K562 (cell line): Measurements from ENCODE around the gene KCNMB3. TPM values are rescaled to one million over a fixed set of nuclear protein-coding genes. Genes with fewer than 3 reads are reported as not detected.
"Not testable (repeated sequence)": the region's sequence is repeated elsewhere in the genome, so short reads cannot be mapped to it uniquely, and the experiment has no call there.

Experiments
- ATAC-seq: fragments of 200-7000 bp; cut with Tn5 transposase; 3 replicates; pipeline ENCODE4 v1.9.1; 2020; ENCODE audit warnings: moderate library complexity
- BruUV-seq: library from RNA; stranded (reverse); fragments of 400-500 nt; replicated peaks from 2 replicates; lab custom pipeline; 2021; lab: Mats Ljungman, UMichigan
- CTCF ChIA-PET: fragments of 300-600 bp; formaldehyde crosslinking; extraction: SDS; loops from one replicate; lab custom pipeline; 2021; ENCODE audit warnings: low intra/inter-chr PET ratio; lab: Yijun Ruan, JAX
- POLR2A ChIA-PET: fragments of 300-600, 350-650 bp; sonication (Branson Sonifier 250); formaldehyde crosslinking; extraction: SDS; loops from one replicate; lab custom pipeline; 2021; ENCODE audit warnings: antibody characterized with exemption, inconsistent platforms; lab: Yijun Ruan, JAX
- DNase-seq, 4 experiments: peaks; one replicate each; pipeline versions ENCODE4 v3.0.0 to v3.0.0-alpha.2; 2011 to 2018; ENCODE audit warnings: low spot score in 3 of 4, mixed read lengths in 3 of 4; ENCODE audit errors: extremely low read depth in 1 of 4
- FAIRE-seq: peaks from 2 replicates; lab custom pipeline; 2011; peaks lifted over from hg19 to GRCh38; lab: Jason Lieb, UNC
- H2AFZ ChIP-seq: 2 replicates; pipeline ENCODE4 v1.6.0; 2011; ENCODE audit warnings: low read depth, low read length, control low read depth, inconsistent platforms
- H3K27ac ChIP-seq: fragments of 200-600 bp; 3 replicates; pipeline ENCODE4 v1.8.0; 2011; ENCODE audit warnings: low read depth, mild to moderate bottlenecking, control low read depth, inconsistent platforms, low read length, moderate library complexity, mixed read lengths; ENCODE audit errors: extremely low read depth
- H3K27me3 ChIP-seq, 2 experiments: fragments of 300-600 bp in 1 of 2; 2 replicates in 1 of 2; 3 replicates in 1 of 2; pipeline versions ENCODE4 v1.6.0 to v1.8.0; 2011; ENCODE audit warnings: inconsistent platforms in 2 of 2, low read length in 2 of 2, mild to moderate bottlenecking in 1 of 2, mixed read lengths in 1 of 2, moderate library complexity in 1 of 2; ENCODE audit not compliant: control insufficient read depth in 2 of 2, insufficient read depth in 2 of 2
- H3K36me3 ChIP-seq: fragments of 300-600 bp; 3 replicates; pipeline ENCODE4 v1.8.0; 2011; ENCODE audit warnings: mild to moderate bottlenecking, low read length, inconsistent platforms; ENCODE audit not compliant: control insufficient read depth, insufficient read depth
- H3K4me1 ChIP-seq, 2 experiments: fragments of 200-600 bp in 1 of 2; replicated peaks in 1 of 2; 2 replicates in 1 of 2; 3 replicates in 1 of 2; pipeline versions ENCODE4 v1.5.1 to v1.8.0; 2011; ENCODE audit warnings: inconsistent platforms in 2 of 2, low read length in 2 of 2, mild to moderate bottlenecking in 1 of 2, mixed read lengths in 1 of 2, moderate library complexity in 1 of 2; ENCODE audit not compliant: control insufficient read depth in 2 of 2, insufficient read depth in 2 of 2
- H3K4me2 ChIP-seq: 2 replicates; pipeline ENCODE4 v1.6.1; 2011; ENCODE audit warnings: low read length, control low read depth, inconsistent platforms, mixed read lengths; ENCODE audit not compliant: insufficient read depth
- H3K4me3 ChIP-seq: fragments of 200-600 bp; sonication (generic), shearing (Covaris generic); 2 replicates; pipeline ENCODE4 v1.5.1; 2016; ENCODE audit warnings: control low read depth, inconsistent platforms
- H3K79me2 ChIP-seq: fragments of 200-600 bp; 3 replicates; pipeline ENCODE4 v1.8.0; 2011; ENCODE audit warnings: low read length, inconsistent platforms; ENCODE audit not compliant: control insufficient read depth, insufficient read depth
- H3K9ac ChIP-seq, 2 experiments: 2 replicates each; pipeline versions ENCODE4 v1.6.0 to v1.6.1; 2011; ENCODE audit warnings: low read depth in 2 of 2, low read length in 2 of 2, control low read depth in 1 of 2, inconsistent platforms in 1 of 2, mild to moderate bottlenecking in 1 of 2, mixed read lengths in 1 of 2; ENCODE audit not compliant: insufficient read depth in 1 of 2
- H3K9me1 ChIP-seq: one replicate; pipeline ENCODE4 v1.6.0; 2011; ENCODE audit warnings: inconsistent platforms, mild to moderate bottlenecking, low read length, moderate library complexity; ENCODE audit not compliant: control insufficient read depth, insufficient read depth
- H3K9me3 ChIP-seq: replicated peaks from 2 replicates; pipeline ENCODE4 v1.5.1; 2011; ENCODE audit warnings: low read depth, low read length, inconsistent platforms; ENCODE audit not compliant: control insufficient read depth, insufficient read depth
- H4K20me1 ChIP-seq: replicated peaks from 2 replicates; pipeline ENCODE4 v1.6.1; 2011; ENCODE audit warnings: low read length, inconsistent platforms, mixed read lengths; ENCODE audit not compliant: control insufficient read depth, insufficient read depth
- BCOR ChIP-seq: fragments of 450-650 bp; IDR thresholded peaks from 2 replicates; pipeline ENCODE4 v1.6.1; 2016
- CBFA2T3 ChIP-seq: fragments of 450-650 bp; IDR thresholded peaks from 2 replicates; pipeline ENCODE4 v1.6.1; 2017
- CTCF ChIP-seq, 3 experiments: IDR thresholded peaks in 2 of 3; conservative IDR thresholded peaks in 1 of 3; 2 replicates each; pipeline ENCODE4 v1.5.1; 2011 to 2012; ENCODE audit warnings: low read length in 3 of 3, mild to moderate bottlenecking in 3 of 3, control low read depth in 2 of 3, improper control_type of control experiment in 1 of 3, inconsistent platforms in 1 of 3, low read depth in 1 of 3, mixed read lengths in 1 of 3, moderate library complexity in 1 of 3; ENCODE audit not compliant: insufficient read depth in 2 of 3
- KDM1A ChIP-seq, 2 experiments: fragments of 450-650 bp; IDR thresholded peaks; 2 replicates each; pipeline ENCODE4 v1.6.1; 2016; ENCODE audit warnings: mild to moderate bottlenecking in 2 of 2
- RCOR1 ChIP-seq, 2 experiments: IDR thresholded peaks; 2 replicates each; pipeline ENCODE4 v1.6.1; 2012; ENCODE audit warnings: low read depth in 2 of 2, low read length in 2 of 2, borderline replicate concordance in 1 of 2, improper control_type of control experiment in 1 of 2
- ZNF146 ChIP-seq: IDR thresholded peaks from one replicate; pipeline ENCODE4 v1.6.1; 2018; ENCODE audit warnings: missing compliant biosample characterization; ENCODE audit not compliant: unreplicated experiment
- WGBS: fragments of 100-300 bp; shearing (Covaris generic); methylation state at CpG from one replicate; pipeline ENCODE4 v1.1.6; 2016; ENCODE audit warnings: low coverage, mixed read lengths; ENCODE audit not compliant: insufficient coverage; ENCODE audit errors: missing lambda C conversion rate; 5-methylcytosine and 5-hydroxymethylcytosine counted together
- in situ Hi-C: fragments of 300-500 bp; cut with MboI; formaldehyde crosslinking; loops from 4 replicates; pipeline ENCODE4 v1.15.0; 2018; ENCODE audit warnings: inconsistent platforms, mixed read lengths
- intact Hi-C: fragments of 100-400 bp; cut with micrococcal nuclease; formaldehyde crosslinking; loops from 2 replicates; pipeline ENCODE4 v1.14.2; 2022
- polyA plus RNA-seq, 8 experiments: library from polyadenylated mRNA; depleted of rRNA in 4 of 8; stranded (reverse) in 5 of 8; unstranded in 3 of 8; fragments of >200 nt; fragmentation: Nextera tagmentation in 2 of 8; fragmentation: Illumina TruSeq in 1 of 8; extraction: Ambion mirVana in 2 of 8; extraction: Trizol in 1 of 8; gene quantifications; 2 replicates each; pipeline versions ENCODE4 v1.2.1 to v1.2.3, GENCODE V29; 2011 to 2014; ENCODE audit warnings: inconsistent platforms in 1 of 8, missing spikeins in 1 of 8
- total RNA-seq, 7 experiments: library from RNA; depleted of rRNA in 6 of 7; stranded (reverse); fragments of >200 nt in 6 of 7; fragmentation: Illumina TruSeq in 2 of 7; extraction: Trizol in 2 of 7; gene quantifications; 2 replicates each; pipeline versions ENCODE4 v1.2.1 to v1.2.3, GENCODE V29; 2011 to 2021; ENCODE audit warnings: low replicate concordance in 1 of 7

KCNMB3 gene
- total and polyA plus RNA-seq, 9 of the 15 experiments (the other 6 are each of a cell fraction or from before 2014, with no cell fraction given), result 7.0 to 21.1 (median 14.3) TPM

GRCh38 chr3:179276001-179276400, 25.1 kb upstream of the KCNMB3 start (continued):
- no peak for TF ChIP-seq CTCF (IDR thresholded peaks at IDR 0.05 in 2 of 3, conservative IDR thresholded peaks at IDR 0.05 in 1 of 3; ENCODE audit: insufficient read depth in 2 of 3, low read depth in 1 of 3, low read length in 3 of 3)
- peak; percentile 43; the same call in 1 of the 2 replicates for TF ChIP-seq CBFA2T3
- TF ChIP-seq RCOR1 (IDR thresholded peaks at IDR 0.05; ENCODE audit: borderline replicate concordance in 1 of 2, low read depth in 2 of 2, low read length in 2 of 2), result 0 out of 4 replicates have a peak, but pooled peaks of 1 of the 2 experiments have one; percentile 19
- TF ChIP-seq, all 486 proteins: peak for 5

GRCh38 chr3:179274434-179274833, 23.5 kb upstream of the KCNMB3 start:
- H3K9me1 ChIP-seq, intact Hi-C loops, CTCF ChIA-PET, DNase-seq, BruUV-seq, ATAC-seq, H4K20me1 ChIP-seq, H3K4me2 ChIP-seq, H3K4me3 ChIP-seq, H3K9me3 ChIP-seq, H3K79me2 ChIP-seq, H3K27ac ChIP-seq, in situ Hi-C loops, FAIRE-seq, H3K9ac ChIP-seq, H2AFZ ChIP-seq, H3K27me3 ChIP-seq, H3K36me3 ChIP-seq: not testable (repeated sequence)
- peak; percentile 67; the same call in 1 of the 2 replicates for TF ChIP-seq BCOR
- peak; percentile 50 for TF ChIP-seq ZNF146
- TF ChIP-seq KDM1A (IDR thresholded peaks at IDR 0.05), result peak in 1 of 2 experiments; percentile 26; a peak in 1 of 4 replicates
- peaks cover 11 to 18% of the 10 kb centered on the region in 2 experiments; a peak in 4 of 5 replicates for H3K4me1 ChIP-seq
- WGBS, result 93% methylated on average over 2 of the region's 2 CpGs
- POLR2A ChIA-PET, result interaction anchor here (0.6 kb wide), 1 partner anchor 8 kb away, joined by 4 read pairs; no protein-coding TSS in a partner anchor
